Measurements from ENCODE around the gene RFX5. TPM values are rescaled to one million over a fixed set of nuclear protein-coding genes. Genes with fewer than 3 reads are reported as not detected.

Gene RFX5
- total and polyA plus RNA-seq, 2 of the 13 experiments (the other 11 are each of a cell fraction or from before 2014, with no cell fraction given), result 17.9 to 36.2 TPM

- Histone ChIP-seq H3K9ac (ENCODE audit: insufficient read depth, low read depth, low read length) (no peak overlapping the region), H3K79me2 (ENCODE audit: insufficient read depth, low read length) (no peaks in the 10 kb centered on the region), H2AFZ (ENCODE audit: low read length) (no peak overlapping the region), H3K27me3 (ENCODE audit: control insufficient read depth in 1 of 2, insufficient read depth in 2 of 2, low read length in 2 of 2) (no peaks in the 10 kb centered on the region), H3K4me3 (replicated peaks in 1 of 3; ENCODE audit: insufficient read depth in 1 of 3, low read depth in 2 of 3, low read length in 3 of 3) (no peak overlapping the region), H3K27ac (ENCODE audit: extremely low read length, insufficient read depth, low read length) (no peak overlapping the region), H3K9me3 (ENCODE audit: low read length) (no peaks in the 10 kb centered on the region), H3K4me2 (ENCODE audit: low read depth, low read length) (no peak overlapping the region), H4K20me1 (ENCODE audit: insufficient read depth, low read length) (0 out of 2 replicates have a peak, but pooled peaks cover 4% of the 10 kb centered on the region), H3K4me1 (ENCODE audit: insufficient read depth, low read length) (no peaks in the 10 kb centered on the region), H3K36me3 (replicated peaks in 1 of 2; ENCODE audit: control insufficient read depth in 1 of 2, insufficient read depth in 2 of 2, low read length in 2 of 2) (peaks cover 43 to 75% of the 10 kb centered on the region in 2 experiments)
- in situ Hi-C loops (cut with HindIII; ENCODE audit: extremely low pct_ligation_motif_present, low pct_unique_long_range_greater_than_20kb) (no loop called here), intact Hi-C loops (cut with micrococcal nuclease; ENCODE audit: unreplicated experiment) (no loop called here)
- ATAC-seq (peak; percentile 58), DNase-seq (ENCODE audit: low spot score) (no peak), FAIRE-seq (no peak)
- WGBS (ENCODE audit: low lambda C conversion rate), result 96% methylated on average over 10 of the region's 13 CpGs
- ChIA-PET CTCF (ENCODE audit: low intra/inter-chr PET ratio, low total read pairs) (no interaction called here), POLR2A (interaction anchor here (0.9 to 1.5 kb wide), 3 partner anchors 10 to 37 kb away, joined by 3 to 6 read pairs (median 4); partner anchors contain the start of genes PSMD4 and ZNF687)
- TSS peak; percentile 31 for BruUV-seq (replicated peaks)
- TF ChIP-seq ZC3H13 (CRISPR knock-in tag; IDR thresholded peaks at IDR 0.05), result peak; percentile 12; the same call in 1 of the 2 replicates
- TF ChIP-seq ISL2 (CRISPR knock-in tag; IDR thresholded peaks at IDR 0.05), result no peak
- no peak for TF ChIP-seq MTA3 (CRISPR knock-in tag; IDR thresholded peaks at IDR 0.05)
- TF ChIP-seq POLR2AphosphoS5 (IDR thresholded peaks at IDR 0.05; ENCODE audit: low read depth, low read length), result peak; percentile 35; the same call in 1 of the 2 replicates
- TF ChIP-seq KDM2A (CRISPR knock-in tag; IDR thresholded peaks at IDR 0.05; ENCODE audit: borderline replicate concordance, low read depth), result peak; percentile 13; the same call in 1 of the 2 replicates
- TF ChIP-seq ZNF768 (CRISPR knock-in tag; IDR thresholded peaks at IDR 0.05), result 0 out of 2 replicates have a peak, but pooled peaks have one; percentile 37
- TF ChIP-seq POLR2AphosphoS2 (IDR thresholded peaks at IDR 0.05; ENCODE audit: low read depth, low read length), result peak; percentile 29; the same call in 1 of the 2 replicates
- no peak for TF ChIP-seq PHF20 (CRISPR knock-in tag; IDR thresholded peaks at IDR 0.05)
- no peak for TF ChIP-seq FOXP1 (IDR thresholded peaks at IDR 0.05)
- no peak for TF ChIP-seq FOXP1 (CRISPR knock-in tag; IDR thresholded peaks at IDR 0.05)
- TF ChIP-seq POLR2A (IDR thresholded peaks at IDR 0.05; ENCODE audit: insufficient read depth in 1 of 2, low read depth in 2 of 2, low read length in 2 of 2), result peak in 1 of 2 experiments; percentile 43; a peak in 2 of 4 replicates
- peak; percentile 68 for TF ChIP-seq AGO1 (IDR thresholded peaks at IDR 0.05; ENCODE audit: low read depth, low read length, poor library complexity, severe bottlenecking)
- peak; percentile 54; the same call in 1 of the 2 replicates for TF ChIP-seq POLR2G (IDR thresholded peaks at IDR 0.05; ENCODE audit: low read depth, low read length)
- peak; percentile 82 for TF ChIP-seq AGO2 (optimal IDR thresholded peaks at IDR 0.05; ENCODE audit: low read depth, low read length)
- TF ChIP-seq FOSL2 (CRISPR knock-in tag; IDR thresholded peaks at IDR 0.05), result no peak
- TF ChIP-seq, protein P1, sequence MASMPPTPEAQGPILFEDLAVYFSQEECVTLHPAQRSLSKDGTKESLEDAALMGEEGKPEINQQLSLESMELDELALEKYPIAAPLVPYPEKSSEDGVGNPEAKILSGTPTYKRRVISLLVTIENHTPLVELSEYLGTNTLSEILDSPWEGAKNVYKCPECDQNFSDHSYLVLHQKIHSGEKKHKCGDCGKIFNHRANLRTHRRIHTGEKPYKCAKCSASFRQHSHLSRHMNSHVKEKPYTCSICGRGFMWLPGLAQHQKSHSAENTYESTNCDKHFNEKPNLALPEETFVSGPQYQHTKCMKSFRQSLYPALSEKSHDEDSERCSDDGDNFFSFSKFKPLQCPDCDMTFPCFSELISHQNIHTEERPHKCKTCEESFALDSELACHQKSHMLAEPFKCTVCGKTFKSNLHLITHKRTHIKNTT (CRISPR knock-in tag; IDR thresholded peaks at IDR 0.05), result 0 out of 2 replicates have a peak, but pooled peaks have one; percentile 35
- TF ChIP-seq ZSCAN5A (CRISPR knock-in tag; IDR thresholded peaks at IDR 0.05; ENCODE audit: borderline replicate concordance), result 0 out of 2 replicates have a peak, but pooled peaks have one; percentile 16
These were observed 54.6 kb downstream of the RFX5 start for GRCh38 chr1:151292207-151293030.

All from HepG2 (cell line).